ENCODE measurements around the gene PCSK5. TPM values are rescaled to one million over a fixed set of nuclear protein-coding genes. Genes with fewer than 3 reads are reported as not detected.

The PCSK5 gene
- total RNA-seq, 1 experiment from 2014 or later, result 6.9 TPM

GRCh38 chr9:76013809-76014208, 123.3 kb downstream of the PCSK5 start:
- Histone ChIP-seq H3K27me3 (ENCODE audit: insufficient read depth, low read length) (no peaks in the 10 kb centered on the region), H3K79me2 (ENCODE audit: insufficient read depth, low read length) (no peaks in the 10 kb centered on the region), H3K9me3 (ENCODE audit: control insufficient read depth in 1 of 2, insufficient read depth in 1 of 2, low read depth in 1 of 2, low read length in 2 of 2) (no peaks in the 10 kb centered on the region), H3K36me3 (ENCODE audit: control insufficient read depth in 1 of 2, insufficient read depth in 2 of 2, low read length in 2 of 2) (no peaks in the 10 kb centered on the region), H3K27ac (ENCODE audit: low read depth, low read length) (no peak overlapping the region), H3K4me2 (ENCODE audit: low read length) (no peak overlapping the region), H3K9ac (ENCODE audit: low read length) (no peak overlapping the region), H3K4me3 (replicated peaks in 1 of 2; ENCODE audit: low read depth in 1 of 2, low read length in 2 of 2) (no peak overlapping the region), H3K9me2 (ENCODE audit: insufficient read depth) (no peaks in the 10 kb centered on the region), H2AFZ (ENCODE audit: low read depth, low read length, poor library complexity, severe bottlenecking) (no peak overlapping the region), H4K20me1 (ENCODE audit: insufficient read depth) (no peaks in the 10 kb centered on the region), H3K4me1 (ENCODE audit: control insufficient read depth in 1 of 2, insufficient read depth in 2 of 2, low read length in 2 of 2) (no peaks in the 10 kb centered on the region)
- ChIA-PET POLR2A (no interaction called here), CTCF (interaction anchor here (0.9 kb wide), 1 partner anchor 34 kb away, joined by 3 read pairs; no protein-coding TSS in a partner anchor), RAD21 (ENCODE audit: low non-redundant PET in 1 of 2, low total read pairs in 2 of 2, uncharacterized antibody in 2 of 2, unreplicated experiment in 2 of 2) (no interaction called here)
- DNase-seq (ENCODE audit: low read depth, low spot score), result no peak
- intact Hi-C loops (cut with micrococcal nuclease), result no loop called here
- TF ChIP-seq ZFX (IDR thresholded peaks at IDR 0.05) (no peak), SRF (IDR thresholded peaks at IDR 0.05; ENCODE audit: low read depth) (no peak), EZH2 (IDR thresholded peaks at IDR 0.05) (no peak), RAD21 (IDR thresholded peaks at IDR 0.05; ENCODE audit: low read depth) (no peak), MAX (IDR thresholded peaks at IDR 0.05) (no peak), ELF1 (IDR thresholded peaks at IDR 0.05; ENCODE audit: borderline replicate concordance, low read depth) (no peak), EGR1 (IDR thresholded peaks at IDR 0.05; ENCODE audit: low read depth) (no peak), JUND (IDR thresholded peaks at IDR 0.05) (no peak), YY1 (IDR thresholded peaks at IDR 0.05; ENCODE audit: extremely low read depth, insufficient replicate concordance, low read depth, low read length) (no peak), POLR2A (IDR thresholded peaks at IDR 0.05; ENCODE audit: borderline replicate concordance, extremely low read depth, insufficient read depth, insufficient read length) (no peak), ATF3 (IDR thresholded peaks at IDR 0.05) (no peak), SP1 (IDR thresholded peaks at IDR 0.05; ENCODE audit: low read depth) (no peak), CEBPB (IDR thresholded peaks at IDR 0.05; ENCODE audit: low read depth) (no peak), ZNF274 (IDR thresholded peaks at IDR 0.05; ENCODE audit: low read depth, low read length) (no peak)
- no TSS peak for BruUV-seq (replicated peaks)
- no peak for ATAC-seq

- RAD21 ChIA-PET (ENCODE audit: low non-redundant PET in 1 of 2, low total read pairs in 2 of 2, uncharacterized antibody in 2 of 2, unreplicated experiment in 2 of 2), result no interaction called here
- CTCF ChIA-PET, result no interaction called here
- no peak overlapping the region for H3K4me2 ChIP-seq (ENCODE audit: low read length)
- intact Hi-C loops (cut with micrococcal nuclease), result loop anchor here (5.0 kb wide), 1 partner anchor 51 kb away; no protein-coding TSS in a partner anchor
- H3K27me3 ChIP-seq (ENCODE audit: insufficient read depth, low read length), result no peaks in the 10 kb centered on the region
- DNase-seq (ENCODE audit: low read depth, low spot score) (no peak), ATAC-seq (no peak)
- POLR2A ChIA-PET, result no interaction called here
- TF ChIP-seq MAX (IDR thresholded peaks at IDR 0.05) (no peak), ELF1 (IDR thresholded peaks at IDR 0.05; ENCODE audit: borderline replicate concordance, low read depth) (no peak), POLR2AphosphoS5 (IDR thresholded peaks at IDR 0.05; ENCODE audit: low read depth, low read length) (no peak), EGR1 (IDR thresholded peaks at IDR 0.05; ENCODE audit: low read depth) (no peak), CBX3 (IDR thresholded peaks at IDR 0.05; ENCODE audit: low read depth) (no peak), RAD21 (IDR thresholded peaks at IDR 0.05; ENCODE audit: low read depth) (no peak), POLR2A (IDR thresholded peaks at IDR 0.05; ENCODE audit: borderline replicate concordance, extremely low read depth, insufficient read depth, insufficient read length) (no peak), EZH2phosphoT487 (IDR thresholded peaks at IDR 0.05; ENCODE audit: borderline replicate concordance) (no peak), EZH2 (IDR thresholded peaks at IDR 0.05) (no peak), SRF (IDR thresholded peaks at IDR 0.05; ENCODE audit: low read depth) (no peak)
- no peaks in the 10 kb centered on the region for H3K9me2 ChIP-seq (ENCODE audit: insufficient read depth)
- peaks cover 0 to 3% of the 10 kb centered on the region in 2 experiments; a peak in 1 of 4 replicates for H3K4me1 ChIP-seq (ENCODE audit: control insufficient read depth in 1 of 2, insufficient read depth in 2 of 2, low read length in 2 of 2)
- H2AFZ ChIP-seq (ENCODE audit: low read depth, low read length, poor library complexity, severe bottlenecking), result no peak overlapping the region
- H3K4me3 ChIP-seq (replicated peaks in 1 of 2; ENCODE audit: low read depth in 1 of 2, low read length in 2 of 2), result no peak overlapping the region
- no peaks in the 10 kb centered on the region for H4K20me1 ChIP-seq (ENCODE audit: insufficient read depth)
- BruUV-seq (replicated peaks), result no TSS peak
- no peak overlapping the region for H3K27ac ChIP-seq (ENCODE audit: low read depth, low read length)
- H3K9me3 ChIP-seq (ENCODE audit: control insufficient read depth in 1 of 2, insufficient read depth in 1 of 2, low read depth in 1 of 2, low read length in 2 of 2), result no peaks in the 10 kb centered on the region
- no peaks in the 10 kb centered on the region for H3K36me3 ChIP-seq (ENCODE audit: control insufficient read depth in 1 of 2, insufficient read depth in 2 of 2, low read length in 2 of 2)
- H3K9ac ChIP-seq (ENCODE audit: low read length), result no peak overlapping the region
- H3K79me2 ChIP-seq (ENCODE audit: insufficient read depth, low read length), result no peaks in the 10 kb centered on the region
Measured at GRCh38 chr9:76018235-76018634, 127.8 kb downstream of the PCSK5 start.
